HUES64 (cell line): Measurements from ENCODE around the gene TMEM80.

Experiments used
- H3K27ac ChIP-seq: 2 replicates; pipeline ENCODE4 v1.7.0; 2013; ENCODE audit warnings: low read depth, low read length, inconsistent platforms
- H3K27me3 ChIP-seq: 2 replicates; pipeline ENCODE4 v1.6.1; 2013; ENCODE audit warnings: mild to moderate bottlenecking, low read length; ENCODE audit not compliant: insufficient read depth
- H3K36me3 ChIP-seq: 2 replicates; pipeline ENCODE4 v1.6.1; 2013; ENCODE audit warnings: mild to moderate bottlenecking, low read length; ENCODE audit not compliant: insufficient read depth
- H3K4me1 ChIP-seq: 2 replicates; pipeline ENCODE4 v1.6.1; 2013; ENCODE audit warnings: mild to moderate bottlenecking, low read length, moderate library complexity; ENCODE audit not compliant: insufficient read depth
- H3K4me3 ChIP-seq: 2 replicates; pipeline ENCODE4 v1.5.1; 2013; ENCODE audit warnings: mild to moderate bottlenecking, low read length, moderate library complexity
- H3K9ac ChIP-seq: 2 replicates; pipeline ENCODE4 v1.6.1; 2013; ENCODE audit warnings: mild to moderate bottlenecking, low read depth, low read length
- H3K9me3 ChIP-seq: 2 replicates; pipeline ENCODE4 v1.6.1; 2013; ENCODE audit warnings: low read depth, low read length; ENCODE audit not compliant: insufficient read depth
- WGBS: fragments of 150-250, 120-280 bp; methylation state at CpG from one replicate; pipeline ENCODE4 v1.1.7; 2013; ENCODE audit warnings: missing lambda C conversion rate; 5-methylcytosine and 5-hydroxymethylcytosine counted together

Gene TMEM80

DNA sequence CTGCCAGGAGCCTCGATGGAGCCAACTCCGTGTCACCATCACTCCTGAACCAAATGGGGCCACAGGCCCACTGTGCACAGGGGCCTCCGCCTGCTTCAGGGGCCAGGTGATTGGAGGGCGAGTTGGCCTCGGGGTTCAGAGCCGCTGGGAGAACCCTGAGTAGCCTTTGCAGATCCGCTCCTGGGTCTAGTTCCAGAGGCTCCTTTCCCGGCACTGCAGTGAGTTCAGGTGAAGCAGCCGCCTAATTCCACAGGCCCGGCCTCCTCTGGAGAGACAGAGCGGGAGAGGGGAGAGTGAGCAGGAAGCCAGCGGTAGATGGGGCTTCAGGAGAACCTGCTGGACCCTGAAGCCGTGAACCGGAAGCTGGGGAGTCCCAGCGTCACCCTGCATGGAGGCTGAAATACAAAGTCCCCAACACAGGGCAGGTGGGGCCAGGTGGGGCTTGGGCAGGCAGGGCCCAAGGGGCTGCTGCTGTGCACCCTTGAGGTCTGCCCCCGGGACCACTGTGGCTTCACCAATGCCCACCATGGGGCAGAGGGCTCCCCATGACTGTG, 36.0 kb upstream of the TMEM80 start:
- Histone ChIP-seq H3K9me3 (no peaks in the 10 kb centered on the region), H3K4me1 (no peaks in the 10 kb centered on the region), H3K9ac (peak overlapping the region; percentile 14; the same call in 1 of the 2 replicates), H3K36me3 (peaks cover 27% of the 10 kb centered on the region), H3K27ac (no peak overlapping the region), H3K4me3 (no peak overlapping the region), H3K27me3 (no peaks in the 10 kb centered on the region)
- WGBS, result 92% methylated on average over 16 of the region's 16 CpGs

DNA sequence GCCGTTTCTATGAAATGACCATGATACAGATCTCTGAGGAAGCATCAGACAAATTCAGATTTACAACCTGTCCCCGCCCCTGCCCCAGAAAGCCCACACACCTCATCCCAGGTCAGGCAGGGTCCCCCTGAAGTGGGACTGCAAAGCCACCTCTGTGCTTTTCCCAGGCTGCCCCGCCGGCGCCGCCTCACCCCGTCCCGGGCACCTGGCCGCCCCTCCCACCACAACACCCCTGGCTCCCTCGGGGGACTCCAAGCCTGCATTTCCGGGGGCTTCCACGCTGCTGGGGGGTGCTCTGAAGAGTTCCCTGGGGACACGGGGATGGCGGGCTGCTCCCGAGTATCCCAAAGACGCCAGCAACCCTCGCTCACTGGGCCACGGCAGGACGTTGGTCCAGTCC, 35.3 kb upstream of the TMEM80 start:
- 95% methylated on average over 19 of the region's 19 CpGs for WGBS
- H3K4me3 ChIP-seq, result no peak overlapping the region
- H3K4me1 ChIP-seq, result no peaks in the 10 kb centered on the region
- no peaks in the 10 kb centered on the region for H3K27me3 ChIP-seq
- no peak overlapping the region for H3K9ac ChIP-seq
- no peak overlapping the region for H3K27ac ChIP-seq
- H3K36me3 ChIP-seq, result peaks cover 27% of the 10 kb centered on the region
- H3K9me3 ChIP-seq, result no peaks in the 10 kb centered on the region

- no peak overlapping the region for H3K9ac ChIP-seq
- H3K4me3 ChIP-seq, result no peak overlapping the region
- WGBS, result 93% methylated on average over 19 of the region's 19 CpGs
- H3K9me3 ChIP-seq, result no peaks in the 10 kb centered on the region
- no peak overlapping the region for H3K27ac ChIP-seq
- peaks cover 32% of the 10 kb centered on the region for H3K36me3 ChIP-seq
- no peaks in the 10 kb centered on the region for H3K4me1 ChIP-seq
- H3K27me3 ChIP-seq, result no peaks in the 10 kb centered on the region
These were observed 34.8 kb upstream of the TMEM80 start for GRCh38 chr11:660681-661444.

GRCh38 chr11:662689-663274, 32.8 kb upstream of the TMEM80 start:
- no peaks in the 10 kb centered on the region for H3K27me3 ChIP-seq
- H3K9me3 ChIP-seq, result no peaks in the 10 kb centered on the region
- 87% methylated on average over 15 of the region's 15 CpGs for WGBS
- H3K36me3 ChIP-seq, result peaks cover 39% of the 10 kb centered on the region
- H3K27ac ChIP-seq, result no peak overlapping the region
- no peak overlapping the region for H3K9ac ChIP-seq
- no peaks in the 10 kb centered on the region for H3K4me1 ChIP-seq
- no peak overlapping the region for H3K4me3 ChIP-seq

DNA sequence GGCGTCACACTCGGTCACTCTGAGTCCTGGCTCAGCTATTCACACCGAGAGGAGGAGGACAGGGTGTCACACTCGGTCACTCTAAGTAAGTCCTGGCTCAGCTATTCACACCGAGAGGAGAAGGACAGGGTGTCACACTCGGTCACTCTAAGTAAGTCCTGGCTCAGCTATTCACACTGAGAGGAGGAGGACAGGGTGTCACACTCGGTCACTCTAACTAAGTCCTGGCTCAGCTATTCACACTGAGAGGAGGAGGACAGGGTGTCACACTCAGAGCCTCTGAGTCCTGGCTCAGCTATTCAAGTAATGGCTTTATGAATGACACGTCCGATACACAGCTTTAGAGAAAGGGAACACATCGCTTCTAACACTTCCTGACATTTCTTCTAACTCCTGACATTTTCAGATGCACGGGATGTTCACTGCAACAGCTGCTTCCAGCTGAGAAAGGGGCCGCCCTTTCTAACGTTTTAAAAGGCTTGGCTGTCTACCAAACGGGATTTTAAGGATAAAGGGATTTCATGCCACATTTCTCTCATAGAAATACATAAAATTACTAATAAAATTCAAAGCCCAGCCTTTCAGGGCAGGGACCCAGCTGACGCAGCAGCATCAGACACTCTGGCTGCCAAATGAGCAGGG, 30.4 kb upstream of the TMEM80 start:
- H3K36me3 ChIP-seq, result peaks cover 34% of the 10 kb centered on the region
- no peak overlapping the region for H3K27ac ChIP-seq

GRCh38 chr11:665704-666281, 29.8 kb upstream of the TMEM80 start:
- WGBS, result 94% methylated on average over 11 of the region's 11 CpGs
- Histone ChIP-seq H3K4me1 (no peaks in the 10 kb centered on the region), H3K27ac (no peak overlapping the region), H3K36me3 (peaks cover 36% of the 10 kb centered on the region), H3K9ac (no peak overlapping the region), H3K9me3 (no peaks in the 10 kb centered on the region), H3K4me3 (no peak overlapping the region), H3K27me3 (no peaks in the 10 kb centered on the region)

More for the DNA sequence above, 30.4 kb upstream of the TMEM80 start:
- Histone ChIP-seq H3K4me3 (no peak overlapping the region), H3K27me3 (no peaks in the 10 kb centered on the region), H3K9ac (no peak overlapping the region), H3K4me1 (no peaks in the 10 kb centered on the region), H3K9me3 (no peaks in the 10 kb centered on the region)
- 97% methylated on average over 14 of the region's 15 CpGs for WGBS

- H3K36me3 ChIP-seq, result peaks cover 55% of the 10 kb centered on the region
- WGBS, result 91% methylated on average over 8 of the region's 8 CpGs
- H3K4me3 ChIP-seq, result no peak overlapping the region
These were observed 21.8 kb upstream of the TMEM80 start for GRCh38 chr11:673866-674265.

GRCh38 chr11:674406-674805, 21.2 kb upstream of the TMEM80 start:
- Histone ChIP-seq H3K9me3 (no peaks in the 10 kb centered on the region), H3K4me1 (no peaks in the 10 kb centered on the region), H3K36me3 (peaks cover 60% of the 10 kb centered on the region), H3K27ac (no peak overlapping the region), H3K4me3 (no peak overlapping the region), H3K9ac (no peak overlapping the region), H3K27me3 (no peaks in the 10 kb centered on the region)
- WGBS, result 93% methylated on average over 17 of the region's 17 CpGs

More at GRCh38 chr11:673866-674265, 21.8 kb upstream of the TMEM80 start:
- H3K9me3 ChIP-seq, result no peaks in the 10 kb centered on the region
- H3K27me3 ChIP-seq, result no peaks in the 10 kb centered on the region
- H3K9ac ChIP-seq, result no peak overlapping the region
- no peaks in the 10 kb centered on the region for H3K4me1 ChIP-seq
- no peak overlapping the region for H3K27ac ChIP-seq

DNA sequence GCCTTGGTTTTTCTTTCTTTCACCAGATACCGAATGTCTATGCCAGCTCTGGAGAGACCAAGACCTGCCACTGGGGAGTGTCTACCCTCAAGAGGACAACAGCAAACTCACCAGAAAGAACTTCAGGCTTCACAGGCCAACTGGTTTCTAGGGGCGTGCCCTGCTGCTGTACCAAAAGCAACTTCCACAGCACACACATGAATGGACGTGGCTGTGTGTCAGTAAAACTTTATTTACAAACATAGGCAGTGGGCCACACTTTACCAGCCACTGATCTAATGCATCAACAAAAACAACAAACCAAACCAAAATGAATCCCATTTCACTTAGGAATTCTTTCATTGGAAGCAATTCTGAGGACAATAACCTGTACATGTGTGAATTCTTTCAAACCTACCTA, 17.3 kb upstream of the TMEM80 start:
- H3K27me3 ChIP-seq, result no peaks in the 10 kb centered on the region
- H3K4me1 ChIP-seq, result peaks cover under 1% of the 10 kb centered on the region; the same call in 1 of the 2 replicates
- WGBS, result 94% methylated on average over 3 of the region's 3 CpGs
- H3K36me3 ChIP-seq, result peaks cover 74% of the 10 kb centered on the region
- no peak overlapping the region for H3K4me3 ChIP-seq
- no peak overlapping the region for H3K9ac ChIP-seq
- H3K9me3 ChIP-seq, result no peaks in the 10 kb centered on the region
- no peak overlapping the region for H3K27ac ChIP-seq

DNA sequence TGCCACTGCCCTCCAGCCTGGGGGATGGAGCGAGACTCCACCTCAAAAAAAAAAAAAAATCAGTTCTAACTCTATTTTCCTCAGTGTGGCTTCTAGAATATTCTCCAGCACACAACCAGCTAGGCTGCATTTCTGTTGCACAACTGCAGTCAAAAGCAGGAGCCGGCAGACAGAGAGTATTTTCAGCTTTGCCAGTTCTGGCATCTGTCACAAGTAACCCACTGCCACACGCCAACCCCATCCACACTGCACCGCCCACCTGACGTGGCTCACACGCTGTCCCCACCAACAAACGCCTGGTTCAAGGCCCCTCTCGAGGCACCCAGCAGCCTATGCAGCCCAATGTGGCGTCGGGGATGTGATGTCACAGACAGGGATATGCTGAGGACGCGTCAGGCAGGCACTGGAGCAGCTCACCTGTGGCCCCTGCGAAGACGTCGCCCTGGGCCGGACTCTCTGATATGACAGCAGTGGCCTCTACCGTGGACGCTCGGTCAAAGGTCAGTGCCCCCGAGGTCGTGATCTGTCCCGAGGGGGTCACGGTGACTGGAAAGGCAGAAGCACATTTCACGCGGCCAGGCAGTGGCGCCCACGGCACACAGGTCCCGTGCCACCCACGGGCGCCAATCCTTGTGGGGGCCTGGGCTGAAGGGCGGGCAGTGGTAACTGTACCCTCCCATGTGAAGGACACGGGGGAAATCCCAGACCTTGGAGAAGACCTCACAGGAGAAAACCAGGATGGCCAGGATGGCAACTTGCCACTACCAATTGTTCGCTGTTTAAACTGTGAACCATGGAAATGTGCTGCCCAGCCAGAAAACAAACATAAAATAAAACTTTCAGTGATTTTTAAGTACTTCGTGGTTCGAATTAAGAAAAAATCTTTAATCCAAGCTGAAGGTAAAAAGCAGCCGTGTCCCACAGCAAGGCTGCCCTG, 16.1 kb upstream of the TMEM80 start:
- Histone ChIP-seq H3K4me1 (peaks cover 9% of the 10 kb centered on the region; the same call in 1 of the 2 replicates), H3K36me3 (peaks cover 73% of the 10 kb centered on the region), H3K27me3 (no peaks in the 10 kb centered on the region), H3K9ac (no peak overlapping the region), H3K4me3 (no peak overlapping the region), H3K27ac (no peak overlapping the region), H3K9me3 (no peaks in the 10 kb centered on the region)
- WGBS, result 96% methylated on average over 36 of the region's 36 CpGs
